GM12878 (cell line): ENCODE data around the gene DNA2.

ENCODE experiments used
- CHD2 ChIP-seq: IDR thresholded peaks from 2 replicates; pipeline ENCODE4 v1.6.1; 2011; ENCODE audit warnings: low read depth, low read length, improper control_type of control experiment, borderline replicate concordance
- EZH2 ChIP-seq: IDR thresholded peaks from 2 replicates; pipeline ENCODE4 v1.6.1; 2012; ENCODE audit warnings: low read depth, mild to moderate bottlenecking, control low read depth, inconsistent platforms, low read length, borderline replicate concordance; ENCODE audit not compliant: control insufficient read depth
- POLR2A ChIP-seq: IDR thresholded peaks from 2 replicates; pipeline ENCODE4 v1.6.1; 2011; ENCODE audit warnings: low read depth, mild to moderate bottlenecking, low read length
- RAD51 ChIP-seq: fragments of 450-650 bp; IDR thresholded peaks from 2 replicates; pipeline ENCODE4 v1.6.1; 2016; ENCODE audit warnings: moderate library complexity, mild to moderate bottlenecking, inconsistent platforms
- TF ChIP-seq, protein P1 (sequence below): IDR thresholded peaks from 2 replicates; pipeline ENCODE4 v1.6.1; 2012; ENCODE audit warnings: mild to moderate bottlenecking, low read depth, low read length
- TF ChIP-seq, protein P2 (sequence below), 3 experiments: IDR thresholded peaks in 2 of 3; conservative IDR thresholded peaks in 1 of 3; 2 replicates each; pipeline ENCODE4 v1.5.1; 2011; ENCODE audit warnings: low read depth in 3 of 3, low read length in 3 of 3, mild to moderate bottlenecking in 3 of 3, control low read depth in 2 of 3, moderate library complexity in 2 of 3, inconsistent platforms in 1 of 3, mixed read lengths in 1 of 3; ENCODE audit not compliant: control insufficient read depth in 2 of 3, insufficient read depth in 1 of 3; ENCODE audit errors: extremely low read depth in 1 of 3

DNA sequence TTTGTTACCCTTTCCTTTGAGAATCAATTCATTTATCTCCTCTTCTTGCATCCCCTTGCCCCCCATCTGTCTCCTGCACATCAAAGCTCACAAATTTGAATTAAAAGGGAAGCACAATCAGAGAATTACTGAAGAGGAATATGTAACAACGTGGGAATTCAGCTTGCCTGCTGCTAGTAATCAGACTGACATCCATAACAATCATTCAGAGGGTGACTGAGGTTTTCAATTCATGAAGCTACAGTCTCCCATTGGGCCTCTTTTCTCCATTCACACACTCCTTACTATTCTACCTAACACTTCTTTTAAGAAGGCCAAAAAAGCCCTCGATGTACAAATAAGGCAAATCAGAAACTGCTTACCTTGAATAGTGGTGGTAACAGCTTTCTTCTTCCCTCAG lies 24.3 kb upstream of the DNA2 start:
- TF ChIP-seq POLR2A (no peak), EZH2 (no peak), CHD2 (no peak), RAD51 (no peak)
- TF ChIP-seq, protein P1, sequence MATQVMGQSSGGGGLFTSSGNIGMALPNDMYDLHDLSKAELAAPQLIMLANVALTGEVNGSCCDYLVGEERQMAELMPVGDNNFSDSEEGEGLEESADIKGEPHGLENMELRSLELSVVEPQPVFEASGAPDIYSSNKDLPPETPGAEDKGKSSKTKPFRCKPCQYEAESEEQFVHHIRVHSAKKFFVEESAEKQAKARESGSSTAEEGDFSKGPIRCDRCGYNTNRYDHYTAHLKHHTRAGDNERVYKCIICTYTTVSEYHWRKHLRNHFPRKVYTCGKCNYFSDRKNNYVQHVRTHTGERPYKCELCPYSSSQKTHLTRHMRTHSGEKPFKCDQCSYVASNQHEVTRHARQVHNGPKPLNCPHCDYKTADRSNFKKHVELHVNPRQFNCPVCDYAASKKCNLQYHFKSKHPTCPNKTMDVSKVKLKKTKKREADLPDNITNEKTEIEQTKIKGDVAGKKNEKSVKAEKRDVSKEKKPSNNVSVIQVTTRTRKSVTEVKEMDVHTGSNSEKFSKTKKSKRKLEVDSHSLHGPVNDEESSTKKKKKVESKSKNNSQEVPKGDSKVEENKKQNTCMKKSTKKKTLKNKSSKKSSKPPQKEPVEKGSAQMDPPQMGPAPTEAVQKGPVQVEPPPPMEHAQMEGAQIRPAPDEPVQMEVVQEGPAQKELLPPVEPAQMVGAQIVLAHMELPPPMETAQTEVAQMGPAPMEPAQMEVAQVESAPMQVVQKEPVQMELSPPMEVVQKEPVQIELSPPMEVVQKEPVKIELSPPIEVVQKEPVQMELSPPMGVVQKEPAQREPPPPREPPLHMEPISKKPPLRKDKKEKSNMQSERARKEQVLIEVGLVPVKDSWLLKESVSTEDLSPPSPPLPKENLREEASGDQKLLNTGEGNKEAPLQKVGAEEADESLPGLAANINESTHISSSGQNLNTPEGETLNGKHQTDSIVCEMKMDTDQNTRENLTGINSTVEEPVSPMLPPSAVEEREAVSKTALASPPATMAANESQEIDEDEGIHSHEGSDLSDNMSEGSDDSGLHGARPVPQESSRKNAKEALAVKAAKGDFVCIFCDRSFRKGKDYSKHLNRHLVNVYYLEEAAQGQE, result no peak
- TF ChIP-seq, protein P2, sequence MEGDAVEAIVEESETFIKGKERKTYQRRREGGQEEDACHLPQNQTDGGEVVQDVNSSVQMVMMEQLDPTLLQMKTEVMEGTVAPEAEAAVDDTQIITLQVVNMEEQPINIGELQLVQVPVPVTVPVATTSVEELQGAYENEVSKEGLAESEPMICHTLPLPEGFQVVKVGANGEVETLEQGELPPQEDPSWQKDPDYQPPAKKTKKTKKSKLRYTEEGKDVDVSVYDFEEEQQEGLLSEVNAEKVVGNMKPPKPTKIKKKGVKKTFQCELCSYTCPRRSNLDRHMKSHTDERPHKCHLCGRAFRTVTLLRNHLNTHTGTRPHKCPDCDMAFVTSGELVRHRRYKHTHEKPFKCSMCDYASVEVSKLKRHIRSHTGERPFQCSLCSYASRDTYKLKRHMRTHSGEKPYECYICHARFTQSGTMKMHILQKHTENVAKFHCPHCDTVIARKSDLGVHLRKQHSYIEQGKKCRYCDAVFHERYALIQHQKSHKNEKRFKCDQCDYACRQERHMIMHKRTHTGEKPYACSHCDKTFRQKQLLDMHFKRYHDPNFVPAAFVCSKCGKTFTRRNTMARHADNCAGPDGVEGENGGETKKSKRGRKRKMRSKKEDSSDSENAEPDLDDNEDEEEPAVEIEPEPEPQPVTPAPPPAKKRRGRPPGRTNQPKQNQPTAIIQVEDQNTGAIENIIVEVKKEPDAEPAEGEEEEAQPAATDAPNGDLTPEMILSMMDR (IDR thresholded peaks at IDR 0.05 in 2 of 3, conservative IDR thresholded peaks at IDR 0.05 in 1 of 3; ENCODE audit: control insufficient read depth in 2 of 3, extremely low read depth in 1 of 3, insufficient read depth in 1 of 3, low read depth in 3 of 3, low read length in 3 of 3), result no peak
